GM12872 (cell line): Measurements from ENCODE around the gene NFS1.
A peak's percentile ranks its signal among the peaks of the same experiment; 100 is the strongest.

Experiments used
- TF ChIP-seq, protein P1 (sequence below): IDR thresholded peaks from 3 replicates; pipeline ENCODE4 v1.5.1; 2011; ENCODE audit warnings: low read depth, mild to moderate bottlenecking, low read length, moderate library complexity; ENCODE audit not compliant: insufficient read depth

NFS1 gene

DNA sequence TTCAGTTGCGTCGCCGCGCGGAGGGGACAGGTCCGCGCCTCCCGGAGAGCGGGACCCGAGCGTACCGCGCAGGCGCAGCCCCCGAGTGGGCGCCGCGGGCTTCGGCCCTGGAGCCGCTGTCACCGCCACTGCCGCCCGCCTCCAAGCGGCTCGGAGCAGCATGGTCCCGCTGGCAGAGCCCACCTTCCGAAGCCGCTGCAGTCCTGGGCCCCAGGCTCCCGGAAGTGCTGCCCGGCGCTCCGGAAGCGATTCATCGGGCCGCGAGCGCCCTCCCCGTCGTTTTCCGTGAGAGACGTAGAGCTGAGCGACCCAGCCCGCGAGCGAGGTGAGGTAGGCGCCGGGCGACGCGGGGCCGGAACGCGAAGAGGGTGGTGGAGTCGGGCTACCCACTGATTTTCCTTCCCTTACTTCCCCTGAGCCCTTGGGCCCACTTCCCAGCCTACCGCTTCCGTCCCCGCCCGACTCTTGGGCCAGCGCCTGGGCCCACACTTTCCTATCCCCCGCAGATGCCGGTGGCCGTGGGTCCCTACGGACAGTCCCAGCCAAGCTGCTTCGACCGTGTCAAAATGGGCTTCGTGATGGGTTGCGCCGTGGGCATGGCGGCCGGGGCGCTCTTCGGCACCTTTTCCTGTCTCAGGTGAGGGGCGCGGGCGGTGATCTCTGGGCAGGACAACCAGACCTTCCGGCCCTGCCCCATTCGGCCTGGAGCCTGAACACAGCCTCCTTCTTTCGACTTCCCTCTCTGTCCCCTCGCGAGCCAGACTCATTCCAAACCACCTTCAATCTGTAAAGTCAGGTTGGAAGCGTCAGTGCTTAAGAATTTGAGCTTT is at the start of gene NFS1, which contains the start of gene ROMO1:
Gene NFS1, minus strand, starts transcription at position 226 of the 830 bp plus-strand sequence. Its CDS starts 64 bp downstream, at position 162.
Gene ROMO1, plus strand, starts transcription at position 279 of the 830 bp plus-strand sequence. Its CDS starts 228 bp downstream, at position 507.
- TF ChIP-seq, protein P1, sequence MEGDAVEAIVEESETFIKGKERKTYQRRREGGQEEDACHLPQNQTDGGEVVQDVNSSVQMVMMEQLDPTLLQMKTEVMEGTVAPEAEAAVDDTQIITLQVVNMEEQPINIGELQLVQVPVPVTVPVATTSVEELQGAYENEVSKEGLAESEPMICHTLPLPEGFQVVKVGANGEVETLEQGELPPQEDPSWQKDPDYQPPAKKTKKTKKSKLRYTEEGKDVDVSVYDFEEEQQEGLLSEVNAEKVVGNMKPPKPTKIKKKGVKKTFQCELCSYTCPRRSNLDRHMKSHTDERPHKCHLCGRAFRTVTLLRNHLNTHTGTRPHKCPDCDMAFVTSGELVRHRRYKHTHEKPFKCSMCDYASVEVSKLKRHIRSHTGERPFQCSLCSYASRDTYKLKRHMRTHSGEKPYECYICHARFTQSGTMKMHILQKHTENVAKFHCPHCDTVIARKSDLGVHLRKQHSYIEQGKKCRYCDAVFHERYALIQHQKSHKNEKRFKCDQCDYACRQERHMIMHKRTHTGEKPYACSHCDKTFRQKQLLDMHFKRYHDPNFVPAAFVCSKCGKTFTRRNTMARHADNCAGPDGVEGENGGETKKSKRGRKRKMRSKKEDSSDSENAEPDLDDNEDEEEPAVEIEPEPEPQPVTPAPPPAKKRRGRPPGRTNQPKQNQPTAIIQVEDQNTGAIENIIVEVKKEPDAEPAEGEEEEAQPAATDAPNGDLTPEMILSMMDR, result peak; percentile 22; the same call in 1 of the 3 replicates

DNA sequence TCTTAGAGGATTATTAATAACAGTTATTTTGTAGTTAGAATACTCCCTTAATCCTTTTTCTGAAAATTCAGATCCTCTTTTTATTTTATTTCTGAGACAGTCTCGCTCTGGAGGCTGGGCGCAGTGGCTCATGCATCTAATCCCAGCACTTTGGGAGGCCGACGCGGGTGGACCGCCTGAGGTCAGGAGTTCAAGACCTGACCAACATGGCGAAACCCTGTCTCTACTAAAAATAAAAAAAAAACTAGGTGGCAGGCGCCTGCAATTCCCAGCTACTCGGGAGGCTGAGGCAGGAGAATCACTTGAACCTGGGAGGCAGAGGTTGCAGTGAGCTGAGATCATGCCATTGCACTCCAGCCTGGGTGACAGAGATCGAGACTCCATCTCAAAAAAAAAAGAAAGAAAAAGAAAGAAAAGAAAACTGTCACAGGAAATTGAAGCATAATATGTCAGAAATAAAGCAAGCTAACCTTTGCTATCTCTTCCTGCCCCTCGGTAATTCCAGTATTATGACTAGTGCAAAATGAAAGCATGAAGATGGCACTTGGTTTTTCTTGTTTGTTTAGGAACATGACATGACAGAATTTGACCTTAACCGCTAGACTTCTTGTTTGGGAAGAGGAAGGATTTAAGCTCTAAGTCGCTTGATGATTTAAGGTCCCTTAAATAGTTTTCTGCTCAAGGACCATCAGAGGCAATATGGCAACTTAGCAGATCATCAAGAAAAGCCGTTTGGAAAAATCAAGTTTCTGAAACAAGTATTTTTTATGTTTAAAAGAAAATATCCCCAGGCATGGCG is 44.7 kb upstream of the NFS1 start:
- TF ChIP-seq, protein P1, result no peak

DNA sequence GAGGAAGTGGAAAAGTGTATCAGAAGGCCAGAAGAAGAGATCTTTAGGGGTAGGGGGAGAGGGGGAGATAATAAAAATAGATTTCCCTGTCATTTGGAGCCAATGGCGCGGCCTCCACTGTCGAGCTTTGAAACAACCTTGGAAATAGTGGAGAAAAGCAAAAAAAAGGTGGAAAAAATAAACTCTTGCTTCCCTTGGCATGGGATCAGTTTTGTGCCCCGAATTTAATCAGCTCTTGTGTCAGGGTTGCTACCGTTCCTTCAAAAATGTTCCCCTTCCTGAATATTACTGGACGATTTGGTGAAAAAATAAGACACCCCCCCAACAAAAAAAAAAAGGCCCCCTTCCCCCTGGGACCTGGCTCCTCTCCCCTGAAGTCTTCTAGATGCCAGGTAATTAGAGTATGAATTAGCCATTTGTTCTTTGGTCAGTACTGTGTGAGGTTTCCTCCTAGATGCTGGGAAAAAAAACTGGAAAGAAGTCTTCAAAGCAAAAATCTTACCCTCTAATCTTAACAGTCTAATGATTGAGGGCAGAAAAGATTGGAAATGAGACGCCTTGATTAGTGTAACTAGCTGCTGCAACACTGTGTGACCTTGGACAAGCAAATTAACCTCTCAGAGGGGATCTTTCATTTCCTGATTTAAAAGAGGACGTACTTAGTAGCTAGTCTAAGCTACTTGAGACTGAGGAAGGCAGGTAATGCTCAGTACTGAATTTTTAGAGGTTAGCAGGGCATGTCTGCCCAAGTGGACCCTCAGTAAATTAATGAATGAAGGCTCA is 43.8 kb upstream of the NFS1 start:
- TF ChIP-seq, protein P1, result no peak

DNA sequence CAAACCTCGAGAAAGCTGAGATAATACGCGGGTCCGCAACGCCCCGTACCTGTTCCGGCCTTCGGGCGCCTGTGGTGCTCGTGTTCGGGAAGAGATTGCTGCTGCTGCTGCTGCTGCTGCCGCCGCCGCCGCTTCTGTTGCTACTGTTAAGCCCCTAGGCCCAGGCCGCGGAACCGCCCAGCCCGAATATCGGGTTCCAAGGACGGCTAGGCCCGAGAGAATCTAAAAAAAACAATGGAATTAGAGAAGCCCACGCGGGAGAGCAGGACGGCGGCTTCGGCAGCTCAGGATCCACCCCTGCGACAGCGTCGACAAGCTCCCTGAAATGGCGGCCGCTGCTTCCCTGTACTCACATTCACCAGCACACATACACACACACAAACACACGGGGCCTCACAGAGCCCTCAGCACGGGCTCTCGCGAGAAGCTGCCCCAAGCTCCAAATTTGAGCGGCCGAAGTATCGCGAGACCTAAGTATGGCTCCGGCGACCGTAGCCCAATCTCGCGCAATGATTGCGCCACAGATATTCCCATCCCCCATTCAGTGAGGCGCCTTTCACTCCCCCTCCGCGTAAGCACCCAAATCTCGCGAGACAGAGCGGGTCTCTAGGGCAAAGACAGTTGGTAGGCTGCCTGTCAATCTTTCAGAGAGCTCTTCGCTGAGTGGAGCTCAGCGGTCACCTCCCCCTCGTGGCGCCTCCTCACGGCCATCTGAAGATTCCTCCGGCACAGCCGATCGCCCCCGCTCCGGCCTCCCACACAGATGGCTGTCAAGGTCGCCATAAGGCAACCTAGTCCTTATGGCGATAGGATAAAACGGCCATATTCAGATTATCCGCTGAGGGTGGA is 43.0 kb upstream of the NFS1 start, which contains the start of gene RBM39:
Gene RBM39, minus strand, starts transcription at position 369 of the 849 bp plus-strand sequence. CDS start 1,386 bp downstream, outside the sequence.
- TF ChIP-seq, protein P1, result peak; percentile 25; the same call in 1 of the 3 replicates

DNA sequence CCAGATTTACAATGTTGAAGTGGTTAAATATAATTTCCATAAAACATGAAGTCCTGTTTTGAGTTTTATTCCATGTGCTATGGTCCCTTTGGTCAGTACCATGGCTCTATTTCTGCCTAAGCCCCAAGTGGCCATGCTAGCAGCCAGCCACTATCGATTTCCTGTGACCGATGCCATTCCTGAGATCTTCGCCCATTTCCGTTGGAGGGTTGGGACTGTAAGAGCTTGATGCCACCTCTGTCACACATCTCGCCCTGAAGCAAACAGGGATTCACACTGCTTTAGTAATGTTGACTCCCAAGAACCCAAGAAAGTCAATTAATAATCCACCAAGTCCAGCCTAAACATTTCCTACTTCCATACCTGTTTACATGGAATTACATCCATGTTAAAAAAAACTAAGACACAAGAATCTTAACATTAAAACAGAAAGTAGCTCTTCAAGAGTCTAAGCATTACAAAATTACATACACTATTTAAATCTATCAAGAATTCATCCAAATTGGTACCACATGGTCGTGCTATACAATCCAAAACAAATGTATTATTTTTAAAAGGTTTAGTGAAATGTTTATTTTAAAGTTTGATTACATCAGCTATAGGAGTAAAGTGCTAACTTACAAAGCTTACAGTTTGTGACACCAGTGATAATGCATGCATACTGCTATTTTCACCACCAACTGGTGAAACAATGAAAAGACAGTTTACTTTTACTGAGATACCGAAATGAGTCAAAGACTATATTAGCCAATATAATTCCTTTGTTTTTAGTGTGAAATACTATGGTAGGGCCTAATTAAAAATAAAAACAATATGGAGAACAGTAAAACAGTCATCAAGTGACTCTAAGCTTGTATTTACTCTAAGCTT is 40.4 kb upstream of the NFS1 start:
- TF ChIP-seq, protein P1, result peak; percentile 31; the same call in 1 of the 3 replicates
